DOHH2 (cell line): Measurements from ENCODE around the gene CLPSL2.

ENCODE experiments used
- H3F3A ChIP-seq: fragments of 200-600 bp; sonication (generic), shearing (Covaris generic); 2 replicates; pipeline ENCODE4 v1.6.0; 2016; ENCODE audit warnings: antibody characterized with exemption, mild to moderate bottlenecking; ENCODE audit not compliant: control insufficient read depth, insufficient read depth
- H3K27ac ChIP-seq: fragments of 200-600 bp; sonication (generic); 2 replicates; pipeline ENCODE4 v1.5.1; 2014; ENCODE audit warnings: low read depth, mild to moderate bottlenecking, low read length, moderate library complexity
- H3K27me3 ChIP-seq: fragments of 200-600 bp; sonication (generic); 2 replicates; pipeline ENCODE4 v1.6.1; 2014; ENCODE audit warnings: mild to moderate bottlenecking, low read length, mixed read lengths; ENCODE audit not compliant: control insufficient read depth
- H3K36me3 ChIP-seq: fragments of 200-600 bp; sonication (generic); 2 replicates; pipeline ENCODE4 v1.6.1; 2014; ENCODE audit warnings: mild to moderate bottlenecking, low read length, moderate library complexity, mixed read lengths; ENCODE audit not compliant: control insufficient read depth
- H3K4me1 ChIP-seq: fragments of 200-600 bp; sonication (generic); 2 replicates; pipeline ENCODE4 v1.6.1; 2014; ENCODE audit warnings: mild to moderate bottlenecking, low read length, mixed read lengths; ENCODE audit not compliant: control insufficient read depth
- H3K4me2 ChIP-seq: fragments of 200-600 bp; sonication (generic); 2 replicates; pipeline ENCODE4 v1.6.0; 2014; ENCODE audit warnings: mild to moderate bottlenecking, low read length, moderate library complexity
- H3K4me3 ChIP-seq: fragments of 200-600 bp; sonication (generic); 2 replicates; pipeline ENCODE4 v1.5.1; 2014; ENCODE audit warnings: mild to moderate bottlenecking, low read length, mixed read lengths
- H3K79me2 ChIP-seq: fragments of 200-600 bp; sonication (generic); 2 replicates; pipeline ENCODE4 v1.6.1; 2014; ENCODE audit warnings: mild to moderate bottlenecking, low read length, mixed read lengths; ENCODE audit not compliant: control insufficient read depth
- H3K9me2 ChIP-seq: fragments of 200-600 bp; sonication (generic); replicated peaks from 2 replicates; pipeline ENCODE4 v1.6.1; 2014; ENCODE audit warnings: mild to moderate bottlenecking, low read length, mixed read lengths; ENCODE audit not compliant: control insufficient read depth
- H3K9me3 ChIP-seq: fragments of 200-600 bp; sonication (generic); 2 replicates; pipeline ENCODE4 v1.6.1; 2014; ENCODE audit warnings: antibody characterized with exemption, low read length, mixed read lengths; ENCODE audit not compliant: control insufficient read depth, insufficient read depth
- H4K20me1 ChIP-seq: fragments of 200-600 bp; sonication (generic); 2 replicates; pipeline ENCODE4 v1.6.0; 2014; ENCODE audit warnings: low read depth, mild to moderate bottlenecking, antibody characterized with exemption, low read length, moderate library complexity; ENCODE audit not compliant: control insufficient read depth, insufficient read depth
- CTCF ChIP-seq: fragments of 200-600 bp; sonication (generic); IDR thresholded peaks from one replicate; pipeline ENCODE4 v1.5.1; 2014; ENCODE audit warnings: antibody characterized with exemption, mild to moderate bottlenecking, low read depth, low read length; ENCODE audit not compliant: poor library complexity, severe bottlenecking
- EZH2phosphoT487 ChIP-seq: fragments of 200-600 bp; sonication (generic); IDR thresholded peaks from 2 replicates; pipeline ENCODE4 v1.6.1; 2017; ENCODE audit warnings: borderline replicate concordance, mild to moderate bottlenecking, antibody characterized with exemption, low read length, moderate library complexity, mixed read lengths

CLPSL2 gene

GRCh38 chr6:35751594-35751993 lies 24.8 kb upstream of the CLPSL2 start:
- no peaks in the 10 kb centered on the region for H3K4me1 ChIP-seq
- H3K79me2 ChIP-seq: no peaks in the 10 kb centered on the region
- no peak for TF ChIP-seq EZH2phosphoT487
- no peak for TF ChIP-seq CTCF
- H3K4me2 ChIP-seq: no peak overlapping the region
- H3K27ac ChIP-seq: no peak overlapping the region
- no peak overlapping the region for H3K4me3 ChIP-seq
- H3K36me3 ChIP-seq: no peaks in the 10 kb centered on the region
- H3F3A ChIP-seq: no peaks in the 10 kb centered on the region
- H3K9me3 ChIP-seq: no peaks in the 10 kb centered on the region
- no peaks in the 10 kb centered on the region for H3K27me3 ChIP-seq
- no peaks in the 10 kb centered on the region for H4K20me1 ChIP-seq
- H3K9me2 ChIP-seq: no peaks in the 10 kb centered on the region

DNA sequence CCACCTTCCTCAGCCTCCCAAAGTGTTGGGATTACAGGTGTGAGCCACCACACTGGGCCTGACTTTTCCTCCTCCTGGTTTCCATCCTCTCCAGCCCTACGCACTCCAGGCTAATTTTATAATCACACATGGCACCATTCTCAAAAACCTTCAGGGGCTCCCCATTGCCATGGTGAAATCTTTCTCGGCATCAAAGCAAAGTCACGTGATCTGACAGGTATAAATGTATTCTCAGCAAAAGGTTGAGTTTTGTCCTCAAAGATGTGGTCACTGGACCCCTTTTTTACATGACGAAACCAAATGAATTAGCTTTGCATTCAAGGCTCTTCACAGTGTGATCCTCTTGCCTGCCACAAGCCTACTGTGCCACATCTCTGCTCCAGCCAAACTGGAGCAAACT lies 24.1 kb upstream of the CLPSL2 start:
- no peak overlapping the region for H3K4me3 ChIP-seq
- H3K9me3 ChIP-seq: no peaks in the 10 kb centered on the region
- H4K20me1 ChIP-seq: no peaks in the 10 kb centered on the region
- no peaks in the 10 kb centered on the region for H3K9me2 ChIP-seq
- H3K4me1 ChIP-seq: no peaks in the 10 kb centered on the region
- H3K4me2 ChIP-seq: no peak overlapping the region
- H3K36me3 ChIP-seq: no peaks in the 10 kb centered on the region
- no peak for TF ChIP-seq CTCF
- no peak for TF ChIP-seq EZH2phosphoT487
- H3K27ac ChIP-seq: no peak overlapping the region
- H3K27me3 ChIP-seq: no peaks in the 10 kb centered on the region
- no peaks in the 10 kb centered on the region for H3K79me2 ChIP-seq
- H3F3A ChIP-seq: no peaks in the 10 kb centered on the region

DNA sequence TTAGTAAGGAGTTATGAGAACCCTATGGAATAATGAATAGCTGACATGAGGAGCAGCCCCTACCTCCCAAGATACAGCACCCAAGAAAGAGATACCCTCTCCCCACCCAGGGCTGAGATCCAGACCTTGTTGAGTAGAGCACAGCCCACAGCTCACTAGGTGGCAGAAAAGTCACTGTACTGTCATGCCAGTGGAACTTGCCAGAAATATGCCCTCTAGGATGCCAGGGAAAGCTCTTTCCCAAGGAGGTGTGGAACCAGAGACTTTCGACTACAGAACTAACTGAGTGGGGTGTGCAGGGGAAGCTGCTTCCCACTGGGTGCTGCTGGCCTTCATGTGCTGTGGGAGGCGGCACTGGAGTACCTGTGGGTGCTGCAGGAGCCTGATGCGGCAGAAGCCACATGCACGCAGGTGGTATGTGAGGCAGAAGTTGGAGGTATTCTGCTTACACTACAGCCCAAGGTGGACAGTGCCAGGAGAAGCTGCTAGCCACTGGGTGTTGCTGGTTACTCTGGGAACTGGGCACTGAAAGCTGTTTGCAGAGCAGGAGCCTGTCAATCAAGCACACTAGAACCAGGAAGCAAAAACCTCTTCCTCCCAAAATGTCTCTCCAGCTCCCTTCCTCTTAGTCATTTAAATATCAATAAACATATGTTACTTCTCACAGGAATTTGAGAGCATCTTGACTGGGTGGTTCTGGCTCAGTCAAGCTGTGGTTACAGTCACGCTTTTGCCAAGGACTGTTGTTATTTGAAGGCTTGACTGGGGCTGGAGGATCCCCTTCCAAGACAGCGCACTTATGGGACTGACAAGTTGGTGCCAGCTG lies 21.7 kb upstream of the CLPSL2 start:
- Histone ChIP-seq H3F3A (no peaks in the 10 kb centered on the region), H3K27me3 (no peaks in the 10 kb centered on the region), H4K20me1 (no peaks in the 10 kb centered on the region), H3K27ac (no peak overlapping the region), H3K36me3 (no peaks in the 10 kb centered on the region), H3K79me2 (no peaks in the 10 kb centered on the region), H3K9me3 (no peaks in the 10 kb centered on the region), H3K4me2 (no peak overlapping the region), H3K9me2 (no peaks in the 10 kb centered on the region), H3K4me1 (peaks cover 22% of the 10 kb centered on the region), H3K4me3 (no peak overlapping the region)
- TF ChIP-seq EZH2phosphoT487: no peak
- TF ChIP-seq CTCF: no peak
